CD4-positive, alpha-beta T cell treated with Interleukin-15 for 1 hour (primary cell): Measurements from ENCODE around the gene MAN2A1.

ENCODE experiments used
- DNase-seq: peaks from one replicate; pipeline ENCODE4 v3.0.0-alpha.2; 2020

The MAN2A1 gene

DNA sequence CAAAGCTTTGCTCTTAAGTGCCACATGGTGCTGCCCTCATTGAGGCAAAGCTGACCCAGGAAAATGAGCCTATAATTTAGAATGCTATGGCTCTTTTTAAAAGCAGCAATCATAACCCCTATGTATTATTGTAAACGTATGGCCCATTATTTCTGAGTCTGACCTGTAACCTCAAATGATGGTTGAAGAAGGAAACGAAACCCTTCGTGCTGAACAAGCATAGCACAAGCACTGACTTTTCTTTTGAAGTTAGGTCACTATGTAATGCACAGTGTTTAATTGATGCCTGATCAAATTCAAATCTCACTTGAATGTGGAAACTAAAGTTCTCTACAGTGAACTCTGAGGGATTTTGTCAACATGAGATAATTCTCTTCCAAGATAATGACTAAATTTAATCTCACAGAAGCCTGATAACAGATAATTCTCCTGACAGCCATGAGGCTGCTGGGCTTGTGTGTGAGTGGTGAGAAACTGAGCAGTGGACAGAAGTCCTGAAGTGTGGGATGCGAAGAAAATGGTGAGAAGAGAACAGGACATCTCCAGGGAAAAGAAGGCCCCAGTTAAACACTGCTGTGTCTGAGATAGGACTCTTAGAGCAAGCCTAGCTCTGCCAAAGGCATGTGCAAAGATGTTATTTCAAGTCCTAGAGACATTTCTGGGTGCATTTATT lies 226.9 kb downstream of the MAN2A1 start:
- no peak for DNase-seq
